Activated CD4-positive, alpha-beta T cell treated with anti-CD3 and anti-CD28 coated beads, Interleukin-2, amount 50 U/mL, for 1 hour (primary cell): ENCODE data around the gene ZNF575.
A peak's percentile ranks its signal among the peaks of the same experiment; 100 is the strongest.

Experiments used
- DNase-seq: peaks from one replicate; pipeline ENCODE4 v3.0.0-alpha.2; 2020

Gene ZNF575

GRCh38 chr19:43532962-43533545 is at the start of gene ZNF575:
ZNF575 (plus strand) TSS chr19:43533188; CDS start chr19:43534423, 1,235 bp downstream.
- DNase-seq: peak; percentile 77

- no peak for DNase-seq
These were observed 49.7 kb upstream of the ZNF575 start for GRCh38 chr19:43483281-43483680.

- DNase-seq: no peak
These were observed 47.0 kb upstream of the ZNF575 start for GRCh38 chr19:43485951-43486350.

- DNase-seq: no peak
These were observed 46.6 kb upstream of the ZNF575 start for GRCh38 chr19:43486412-43486811.

- no peak for DNase-seq
These were observed 44.8 kb upstream of the ZNF575 start for GRCh38 chr19:43488179-43488578.

GRCh38 chr19:43489310-43489709 is 43.7 kb upstream of the ZNF575 start:
- DNase-seq: no peak

GRCh38 chr19:43489979-43490599 is 42.9 kb upstream of the ZNF575 start:
- DNase-seq: no peak

- DNase-seq: no peak
These were observed 42.2 kb upstream of the ZNF575 start for GRCh38 chr19:43490759-43491158.

GRCh38 chr19:43495082-43495481 is 37.9 kb upstream of the ZNF575 start:
- DNase-seq: no peak

GRCh38 chr19:43496960-43497359 is 36.0 kb upstream of the ZNF575 start:
- DNase-seq: no peak

GRCh38 chr19:43498233-43498842 is 34.6 kb upstream of the ZNF575 start:
- DNase-seq: no peak

- DNase-seq: no peak
These were observed 33.9 kb upstream of the ZNF575 start for GRCh38 chr19:43499042-43499441.

GRCh38 chr19:43501661-43502418 is 31.1 kb upstream of the ZNF575 start:
- no peak for DNase-seq

GRCh38 chr19:43502419-43502976 is 30.5 kb upstream of the ZNF575 start:
- DNase-seq: no peak

GRCh38 chr19:43503501-43504425 is 29.2 kb upstream of the ZNF575 start:
- peak; percentile 100 for DNase-seq

- DNase-seq: peak; percentile 49
These were observed 28.4 kb upstream of the ZNF575 start, which contains the start of gene PHLDB3 for GRCh38 chr19:43504426-43505185. PHLDB3 (minus strand) TSS chr19:43504746; CDS start chr19:43504118, 628 bp downstream.

GRCh38 chr19:43505186-43505456 is 27.9 kb upstream of the ZNF575 start:
- no peak for DNase-seq

- no peak for DNase-seq
These were observed 27.0 kb upstream of the ZNF575 start for GRCh38 chr19:43505941-43506340.

- no peak for DNase-seq
These were observed 26.4 kb upstream of the ZNF575 start for GRCh38 chr19:43506629-43507028.

- no peak for DNase-seq
These were observed 25.1 kb upstream of the ZNF575 start for GRCh38 chr19:43507880-43508279.

- DNase-seq: no peak
These were observed 22.3 kb upstream of the ZNF575 start for GRCh38 chr19:43510713-43511112.

GRCh38 chr19:43511324-43511723 is 21.7 kb upstream of the ZNF575 start:
- DNase-seq: no peak
